Trophoblast cell (in vitro differentiated cells and primary cell): ENCODE data around the gene HDDC3.

Source experiments
- DNase-seq, 2 donors: peaks; one replicate each; pipeline ENCODE4 v3.0.0-alpha.2; 2016
- H2AFZ ChIP-seq: 2 replicates; pipeline ENCODE4 v1.6.1; 2013; ENCODE audit warnings: low read length, moderate library complexity, mild to moderate bottlenecking; ENCODE audit not compliant: insufficient read depth, poor library complexity
- H2AK5ac ChIP-seq: 2 replicates; pipeline ENCODE4 v1.6.1; 2013; ENCODE audit warnings: mild to moderate bottlenecking, low read length
- H2BK120ac ChIP-seq: 2 replicates; pipeline ENCODE4 v1.6.1; 2013; ENCODE audit warnings: low read length, mild to moderate bottlenecking, moderate library complexity; ENCODE audit not compliant: insufficient read depth, poor library complexity
- H2BK12ac ChIP-seq: 2 replicates; pipeline ENCODE4 v1.6.1; 2013; ENCODE audit warnings: mild to moderate bottlenecking, low read length, moderate library complexity
- H2BK5ac ChIP-seq: 2 replicates; pipeline ENCODE4 v1.6.1; 2013; ENCODE audit warnings: low read length, low read depth, moderate library complexity, mild to moderate bottlenecking; ENCODE audit not compliant: poor library complexity
- H3K14ac ChIP-seq: 2 replicates; pipeline ENCODE4 v1.6.1; 2013; ENCODE audit warnings: mild to moderate bottlenecking, low read length
- H3K18ac ChIP-seq: 2 replicates; pipeline ENCODE4 v1.6.1; 2013; ENCODE audit warnings: mild to moderate bottlenecking, low read length
- H3K23ac ChIP-seq: 2 replicates; pipeline ENCODE4 v1.6.1; 2013; ENCODE audit warnings: low read length
- H3K27ac ChIP-seq: 2 replicates; pipeline ENCODE4 v1.5.1; 2013; ENCODE audit warnings: low read depth, mild to moderate bottlenecking, inconsistent platforms, low read length, moderate library complexity
- H3K27me3 ChIP-seq: 2 replicates; pipeline ENCODE4 v1.6.1; 2013; ENCODE audit warnings: inconsistent platforms, mild to moderate bottlenecking, low read length, moderate library complexity; ENCODE audit not compliant: insufficient read depth
- H3K36me3 ChIP-seq, 2 experiments: 1 replicate in 1 of 2; 2 replicates in 1 of 2; pipeline ENCODE4 v1.6.1; 2013; ENCODE audit warnings: low read length in 2 of 2, mild to moderate bottlenecking in 2 of 2, moderate library complexity in 1 of 2; ENCODE audit not compliant: insufficient read depth in 2 of 2, control insufficient read depth in 1 of 2
- H3K4ac ChIP-seq: 2 replicates; pipeline ENCODE4 v1.6.1; 2013; ENCODE audit warnings: low read depth, mild to moderate bottlenecking, low read length, moderate library complexity
- H3K4me1 ChIP-seq, 2 experiments: 1 replicate in 1 of 2; 2 replicates in 1 of 2; pipeline ENCODE4 v1.6.1; 2013; ENCODE audit warnings: low read length in 2 of 2, mild to moderate bottlenecking in 2 of 2, moderate library complexity in 1 of 2; ENCODE audit not compliant: insufficient read depth in 2 of 2, control insufficient read depth in 1 of 2
- H3K4me2 ChIP-seq: 2 replicates; pipeline ENCODE4 v1.6.1; 2013; ENCODE audit warnings: inconsistent platforms, mild to moderate bottlenecking, low read length, moderate library complexity
- H3K4me3 ChIP-seq: 2 replicates; pipeline ENCODE4 v1.5.1; 2013; ENCODE audit warnings: mild to moderate bottlenecking, low read depth, low read length, inconsistent platforms
- H3K79me1 ChIP-seq: one replicate; pipeline ENCODE4 v1.6.1; 2013; ENCODE audit warnings: low read length
- H3K79me2 ChIP-seq: 2 replicates; pipeline ENCODE4 v1.6.1; 2013; ENCODE audit warnings: low read length, mild to moderate bottlenecking; ENCODE audit not compliant: control insufficient read depth, insufficient read depth, poor library complexity
- H3K9ac ChIP-seq: 2 replicates; pipeline ENCODE4 v1.6.1; 2013; ENCODE audit warnings: mild to moderate bottlenecking, low read length
- H3K9me3 ChIP-seq: 2 replicates; pipeline ENCODE4 v1.6.1; 2013; ENCODE audit warnings: low read depth, mild to moderate bottlenecking, control low read depth, inconsistent platforms, low read length; ENCODE audit not compliant: insufficient read depth
- H4K12ac ChIP-seq: 2 replicates; pipeline ENCODE4 v1.6.1; 2013; ENCODE audit warnings: low read depth, mild to moderate bottlenecking, low read length, moderate library complexity
- H4K8ac ChIP-seq: 2 replicates; pipeline ENCODE4 v1.6.1; 2013; ENCODE audit warnings: low read depth, mild to moderate bottlenecking, low read length, moderate library complexity
- H4K91ac ChIP-seq: one replicate; pipeline ENCODE4 v1.6.1; 2013; ENCODE audit warnings: low read depth, mild to moderate bottlenecking, low read length, moderate library complexity
- WGBS: extraction: QIAGEN DNeasy Blood & Tissue Kit; methylation state at CpG from one replicate; pipeline ENCODE4 v1.1.7; 2013; ENCODE audit warnings: missing lambda C conversion rate; ENCODE audit not compliant: insufficient read length, insufficient coverage; ENCODE audit errors: extremely low coverage; 5-methylcytosine and 5-hydroxymethylcytosine counted together

The HDDC3 gene

GRCh38 chr15:90967206-90967605 lies 34.9 kb upstream of the HDDC3 start:
- no peak for DNase-seq
- H2AFZ ChIP-seq, result no peak overlapping the region
- H3K4ac ChIP-seq, result no peak overlapping the region
- H3K18ac ChIP-seq, result no peak overlapping the region
- H3K9me3 ChIP-seq, result peaks cover 4% of the 10 kb centered on the region
- no peak overlapping the region for H3K4me3 ChIP-seq
- no peak overlapping the region for H4K12ac ChIP-seq
- H3K79me2 ChIP-seq, result no peaks in the 10 kb centered on the region
- H2BK12ac ChIP-seq, result no peak overlapping the region
- H3K14ac ChIP-seq, result no peak overlapping the region
- no peak overlapping the region for H2BK120ac ChIP-seq
- no peak overlapping the region for H3K4me2 ChIP-seq
- H3K9ac ChIP-seq, result no peak overlapping the region
- H2AK5ac ChIP-seq, result no peak overlapping the region
- no peaks in the 10 kb centered on the region for H3K27me3 ChIP-seq
- H4K8ac ChIP-seq, result no peak overlapping the region
- no peak overlapping the region for H3K27ac ChIP-seq
- peaks cover 30 to 52% of the 10 kb centered on the region in 2 experiments for H3K36me3 ChIP-seq
- no peak overlapping the region for H3K23ac ChIP-seq
- no peak overlapping the region for H4K91ac ChIP-seq
- no peaks in the 10 kb centered on the region for H3K79me1 ChIP-seq
- H2BK5ac ChIP-seq, result no peak overlapping the region
- no peaks in the 10 kb centered on the region for H3K4me1 ChIP-seq
- no CpG with 5 or more reads among the region's 5 CpGs for WGBS

DNA sequence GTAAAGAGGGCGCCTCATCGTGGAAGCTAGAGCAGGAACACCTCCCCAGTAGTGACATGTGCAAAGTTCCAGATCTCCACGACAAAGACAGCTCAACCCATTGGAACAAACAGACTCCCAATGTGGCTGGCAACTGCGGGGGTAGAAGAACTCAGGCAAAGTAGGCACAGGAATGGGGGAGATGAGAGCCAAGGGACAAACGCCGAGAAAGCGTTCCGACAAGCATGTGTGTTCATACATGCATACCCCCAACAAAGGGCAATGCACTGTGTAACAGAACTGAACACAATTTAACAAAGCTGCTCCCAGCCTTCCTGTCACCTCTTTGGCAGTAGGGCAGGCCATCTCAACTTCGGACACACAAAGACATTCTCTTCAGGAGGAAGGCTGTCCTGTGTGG lies 33.9 kb upstream of the HDDC3 start:
- Histone ChIP-seq H4K12ac (no peak overlapping the region), H3K79me2 (no peaks in the 10 kb centered on the region)
- no CpG with 5 or more reads among the region's 9 CpGs for WGBS

GRCh38 chr15:90962021-90962420 lies 29.7 kb upstream of the HDDC3 start:
- Histone ChIP-seq H3K14ac (no peak overlapping the region), H3K9me3 (peaks cover 4% of the 10 kb centered on the region), H2BK120ac (no peak overlapping the region), H3K9ac (no peak overlapping the region), H3K4me2 (no peak overlapping the region), H3K27me3 (no peaks in the 10 kb centered on the region), H3K4ac (no peak overlapping the region), H3K4me3 (no peak overlapping the region), H4K8ac (no peak overlapping the region), H4K91ac (no peak overlapping the region), H2BK5ac (no peak overlapping the region), H3K4me1 (peaks cover 5% of the 10 kb centered on the region in 2 experiments), H3K27ac (no peak overlapping the region), H3K79me2 (peaks cover 2% of the 10 kb centered on the region), H4K12ac (no peak overlapping the region), H3K23ac (no peak overlapping the region), H2AK5ac (no peak overlapping the region), H3K36me3 (peaks cover 18 to 33% of the 10 kb centered on the region in 2 experiments), H3K79me1 (peaks cover 2% of the 10 kb centered on the region), H3K18ac (no peak overlapping the region), H2BK12ac (no peak overlapping the region), H2AFZ (no peak overlapping the region)
- WGBS, result no CpG with 5 or more reads among the region's 4 CpGs
- DNase-seq, result no peak

More for the DNA sequence above, 33.9 kb upstream of the HDDC3 start:
- Histone ChIP-seq H3K4me1 (no peaks in the 10 kb centered on the region), H4K8ac (no peak overlapping the region), H2BK12ac (no peak overlapping the region), H3K9ac (no peak overlapping the region), H3K4me3 (no peak overlapping the region), H3K27ac (no peak overlapping the region), H3K9me3 (peaks cover 4% of the 10 kb centered on the region), H3K4me2 (no peak overlapping the region), H4K91ac (no peak overlapping the region), H2BK120ac (no peak overlapping the region), H2BK5ac (no peak overlapping the region), H2AFZ (no peak overlapping the region), H3K23ac (no peak overlapping the region), H3K36me3 (peaks cover 34 to 57% of the 10 kb centered on the region in 2 experiments), H3K18ac (no peak overlapping the region), H3K27me3 (no peaks in the 10 kb centered on the region), H3K4ac (no peak overlapping the region), H3K14ac (no peak overlapping the region), H3K79me1 (no peaks in the 10 kb centered on the region), H2AK5ac (no peak overlapping the region)
- DNase-seq, result no peak

- Histone ChIP-seq H2AFZ (no peak overlapping the region), H4K8ac (no peak overlapping the region), H2BK120ac (no peak overlapping the region), H4K91ac (no peak overlapping the region), H2BK12ac (no peak overlapping the region), H3K23ac (no peak overlapping the region), H3K4me2 (no peak overlapping the region), H3K9ac (no peak overlapping the region), H3K36me3 (peaks cover 12 to 23% of the 10 kb centered on the region in 2 experiments), H3K4me1 (peaks cover 8 to 9% of the 10 kb centered on the region in 2 experiments), H3K4ac (no peak overlapping the region), H3K27me3 (no peaks in the 10 kb centered on the region), H4K12ac (no peak overlapping the region), H3K18ac (no peak overlapping the region), H3K14ac (no peak overlapping the region), H3K9me3 (peaks cover 2% of the 10 kb centered on the region), H3K79me2 (peaks cover 2% of the 10 kb centered on the region), H3K27ac (no peak overlapping the region), H2BK5ac (no peak overlapping the region), H3K4me3 (no peak overlapping the region), H2AK5ac (no peak overlapping the region), H3K79me1 (peaks cover 3% of the 10 kb centered on the region)
- no CpG with 5 or more reads among the region's 20 CpGs for WGBS
- DNase-seq, result no peak
Observed at GRCh38 chr15:90960298-90961091, 28.1 kb upstream of the HDDC3 start.
